ENCODE data around the gene ABLIM3. TPM values are rescaled to one million over a fixed set of nuclear protein-coding genes. Genes with fewer than 3 reads are reported as not detected.
"Not testable (repeated sequence)": the region's sequence is repeated elsewhere in the genome, so short reads cannot be mapped to it uniquely, and the experiment has no call there.

Gene ABLIM3
- total RNA-seq, 2 experiments from 2014 or later, result not detected

GRCh38 chr5:149172261-149172660, 31.0 kb downstream of the ABLIM3 start:
- H3K27ac Mint-ChIP-seq, result no peak overlapping the region
- no peak overlapping the region for H3K4me3 Mint-ChIP-seq
- H3K4me1 Mint-ChIP-seq, result no peaks in the 10 kb centered on the region
- H3K27me3 Mint-ChIP-seq, result peaks cover 5% of the 10 kb centered on the region
- no peak for DNase-seq
- CTCF ChIA-PET, result no interaction called here
- POLR2A ChIA-PET, result no interaction called here
- no peaks in the 10 kb centered on the region for H3K36me3 Mint-ChIP-seq (ENCODE audit: low read depth)
- H3K9me3 Mint-ChIP-seq, result no peaks in the 10 kb centered on the region

GRCh38 chr5:149172709-149173505, 31.6 kb downstream of the ABLIM3 start:
- Mint-ChIP-seq H3K9me3 (no peaks in the 10 kb centered on the region), H3K4me1 (no peaks in the 10 kb centered on the region), H3K36me3 (ENCODE audit: low read depth) (no peaks in the 10 kb centered on the region), H3K27ac (no peak overlapping the region), H3K27me3 (peaks cover 4% of the 10 kb centered on the region), H3K4me3 (no peak overlapping the region)
- CTCF ChIA-PET, result no interaction called here
- no peak for DNase-seq
- POLR2A ChIA-PET, result no interaction called here

GRCh38 chr5:149174847-149175234, 33.5 kb downstream of the ABLIM3 start:
- Mint-ChIP-seq H3K4me1 (no peaks in the 10 kb centered on the region), H3K4me3 (no peak overlapping the region), H3K27ac (no peak overlapping the region), H3K27me3 (peaks cover 7% of the 10 kb centered on the region), H3K9me3 (no peaks in the 10 kb centered on the region), H3K36me3 (ENCODE audit: low read depth) (no peaks in the 10 kb centered on the region)
- DNase-seq, result no peak
- POLR2A ChIA-PET, result no interaction called here
- CTCF ChIA-PET, result interaction anchor here (0.7 kb wide), 1 partner anchor 37 kb away, joined by 4 read pairs; no protein-coding TSS in a partner anchor

DNA sequence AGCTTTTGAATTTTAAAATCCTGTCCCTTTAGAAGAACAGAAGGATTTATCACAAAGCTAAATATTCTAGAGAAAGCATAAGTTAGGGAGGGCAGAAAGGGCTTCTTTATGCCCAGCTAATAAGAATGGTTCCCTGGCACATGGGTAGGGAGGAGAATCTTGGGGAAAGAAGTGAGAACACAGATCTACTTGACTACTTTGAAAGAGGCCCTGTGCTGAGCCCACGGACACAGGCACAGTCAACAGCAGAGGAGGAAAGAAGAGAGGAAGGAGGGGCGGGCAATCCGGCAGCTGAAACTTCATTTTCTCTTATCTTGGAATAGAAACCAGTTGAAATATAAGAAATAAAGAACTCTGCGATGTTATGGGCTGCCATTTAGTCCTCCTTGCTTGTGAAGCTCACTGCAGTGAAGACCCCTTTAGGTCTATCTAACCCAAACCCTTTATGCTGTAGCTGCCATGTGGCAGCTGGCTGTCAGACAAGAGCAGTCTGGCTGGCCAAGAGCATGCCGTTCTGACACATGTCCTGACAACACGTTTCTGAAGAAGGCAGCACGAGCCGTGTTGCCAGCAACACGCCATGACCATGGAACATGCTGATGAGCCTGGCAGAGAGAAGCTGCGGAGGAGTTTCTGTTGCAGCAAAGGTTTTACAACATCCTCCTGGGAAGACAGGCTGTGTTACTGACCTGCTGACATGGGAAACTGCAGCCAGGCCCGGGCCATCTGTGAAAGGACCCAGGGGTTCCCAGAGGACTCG, 34.2 kb downstream of the ABLIM3 start:
- no peaks in the 10 kb centered on the region for H3K9me3 Mint-ChIP-seq
- no peaks in the 10 kb centered on the region for H3K4me1 Mint-ChIP-seq
- H3K36me3 Mint-ChIP-seq (ENCODE audit: low read depth), result no peaks in the 10 kb centered on the region
- H3K27me3 Mint-ChIP-seq, result peaks cover 7% of the 10 kb centered on the region
- H3K4me3 Mint-ChIP-seq, result no peak overlapping the region
- ChIA-PET POLR2A (no interaction called here), CTCF (no interaction called here)
- no peak for DNase-seq
- no peak overlapping the region for H3K27ac Mint-ChIP-seq

DNA sequence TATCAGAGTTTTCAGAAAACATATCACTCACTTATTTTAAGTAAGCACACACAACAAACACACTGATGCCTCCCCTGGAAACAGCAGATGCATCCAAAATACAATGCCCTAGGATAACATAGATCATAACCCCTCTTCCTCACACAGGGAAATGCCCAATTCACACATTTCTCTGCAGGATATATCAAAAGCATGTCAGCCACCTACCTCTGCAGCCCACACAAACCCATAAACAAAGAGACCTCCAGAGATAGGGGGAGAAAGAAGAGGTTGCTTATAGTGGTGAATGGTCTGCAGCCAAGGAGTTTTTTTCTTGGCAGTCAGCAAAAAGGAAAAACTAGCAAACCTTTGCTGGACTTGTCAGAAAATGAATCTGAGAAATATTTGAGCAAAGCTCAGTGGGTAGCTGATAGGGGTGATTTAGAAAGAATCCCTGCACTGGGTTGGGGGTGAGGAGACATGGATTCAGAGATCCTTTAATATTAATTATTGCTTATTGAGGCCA, 36.1 kb downstream of the ABLIM3 start:
- POLR2A ChIA-PET, result no interaction called here
- DNase-seq, result no peak
- CTCF ChIA-PET, result no interaction called here
- H3K27ac Mint-ChIP-seq, result no peak overlapping the region
- H3K27me3 Mint-ChIP-seq, result peaks cover 17% of the 10 kb centered on the region
- no peak overlapping the region for H3K4me3 Mint-ChIP-seq
- H3K9me3 Mint-ChIP-seq, result no peaks in the 10 kb centered on the region
- no peaks in the 10 kb centered on the region for H3K36me3 Mint-ChIP-seq (ENCODE audit: low read depth)
- no peaks in the 10 kb centered on the region for H3K4me1 Mint-ChIP-seq

- H3K4me1 Mint-ChIP-seq, result no peaks in the 10 kb centered on the region
- no peaks in the 10 kb centered on the region for H3K9me3 Mint-ChIP-seq
- ChIA-PET POLR2A (no interaction called here), CTCF (no interaction called here)
- H3K27me3 Mint-ChIP-seq, result peaks cover 17% of the 10 kb centered on the region
- H3K27ac Mint-ChIP-seq, result no peak overlapping the region
- no peaks in the 10 kb centered on the region for H3K36me3 Mint-ChIP-seq (ENCODE audit: low read depth)
- no peak overlapping the region for H3K4me3 Mint-ChIP-seq
- no peak for DNase-seq
Observed at GRCh38 chr5:149177911-149178565, 36.7 kb downstream of the ABLIM3 start.

GRCh38 chr5:149181732-149182131, 40.4 kb downstream of the ABLIM3 start:
- Mint-ChIP-seq H3K9me3 (no peaks in the 10 kb centered on the region), H3K27ac (no peak overlapping the region), H3K27me3 (peaks cover 24% of the 10 kb centered on the region), H3K4me3 (no peak overlapping the region), H3K4me1 (no peaks in the 10 kb centered on the region), H3K36me3 (ENCODE audit: low read depth) (no peaks in the 10 kb centered on the region)
- ChIA-PET POLR2A (no interaction called here), CTCF (no interaction called here)
- no peak for DNase-seq

DNA sequence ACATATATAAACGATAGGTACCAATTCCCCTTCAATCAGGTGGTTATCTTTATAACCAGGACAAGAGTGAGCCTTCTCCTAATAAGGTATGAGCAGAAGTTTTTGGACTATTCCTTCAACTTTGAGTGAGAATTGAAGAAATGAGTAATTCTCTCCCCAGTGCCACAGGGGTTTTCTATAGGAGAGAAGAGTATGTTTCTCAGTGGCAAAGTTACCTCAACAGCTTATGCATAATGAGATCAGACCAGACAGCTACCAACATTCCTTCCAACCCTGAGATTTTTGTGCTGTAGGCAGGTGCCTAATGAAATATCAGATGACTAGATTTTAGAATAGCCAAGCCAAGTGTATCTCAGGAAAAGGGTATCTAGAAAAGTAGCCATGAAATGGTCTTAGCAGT, 40.9 kb downstream of the ABLIM3 start:
- Mint-ChIP-seq H3K27me3 (peaks cover 24% of the 10 kb centered on the region), H3K27ac (no peak overlapping the region), H3K4me1 (no peaks in the 10 kb centered on the region), H3K36me3 (ENCODE audit: low read depth) (no peaks in the 10 kb centered on the region), H3K4me3 (no peak overlapping the region), H3K9me3 (no peaks in the 10 kb centered on the region)
- CTCF ChIA-PET, result no interaction called here
- POLR2A ChIA-PET, result no interaction called here
- no peak for DNase-seq

- Mint-ChIP-seq H3K9me3 (no peaks in the 10 kb centered on the region), H3K4me3 (no peak overlapping the region), H3K4me1 (peaks cover 2% of the 10 kb centered on the region), H3K36me3 (ENCODE audit: low read depth) (no peaks in the 10 kb centered on the region), H3K27ac (no peak overlapping the region), H3K27me3 (peaks cover 22% of the 10 kb centered on the region)
- ChIA-PET POLR2A (no interaction called here), CTCF (no interaction called here)
- DNase-seq, result no peak
Observed at GRCh38 chr5:149185067-149185466, 43.8 kb downstream of the ABLIM3 start.

- Mint-ChIP-seq H3K4me1 (peaks cover 2% of the 10 kb centered on the region), H3K27me3 (peaks cover 17% of the 10 kb centered on the region), H3K27ac (no peak overlapping the region), H3K9me3 (no peaks in the 10 kb centered on the region), H3K4me3 (no peak overlapping the region), H3K36me3 (ENCODE audit: low read depth) (no peaks in the 10 kb centered on the region)
- POLR2A ChIA-PET, result no interaction called here
- CTCF ChIA-PET, result interaction anchor here (1.1 kb wide), 1 partner anchor 107 kb away, joined by 3 read pairs; no protein-coding TSS in a partner anchor
- DNase-seq, result no peak
Observed at GRCh38 chr5:149186506-149186905, 45.2 kb downstream of the ABLIM3 start.

- H3K27me3 Mint-ChIP-seq, result peaks cover 13% of the 10 kb centered on the region
- DNase-seq; POLR2A ChIA-PET; H3K27ac Mint-ChIP-seq; H3K4me1 Mint-ChIP-seq; H3K36me3 Mint-ChIP-seq (ENCODE audit: low read depth); H3K4me3 Mint-ChIP-seq; H3K9me3 Mint-ChIP-seq; CTCF ChIA-PET: not testable (repeated sequence)
Observed at GRCh38 chr5:149187617-149188016, 46.3 kb downstream of the ABLIM3 start.

GRCh38 chr5:149188383-149188782, 47.1 kb downstream of the ABLIM3 start:
- H3K27ac Mint-ChIP-seq, result no peak overlapping the region
- CTCF ChIA-PET, result no interaction called here
- DNase-seq, result no peak
- H3K4me3 Mint-ChIP-seq, result no peak overlapping the region
- peaks cover 17% of the 10 kb centered on the region for H3K27me3 Mint-ChIP-seq
- no peaks in the 10 kb centered on the region for H3K9me3 Mint-ChIP-seq
- peaks cover 2% of the 10 kb centered on the region for H3K4me1 Mint-ChIP-seq
- no peaks in the 10 kb centered on the region for H3K36me3 Mint-ChIP-seq (ENCODE audit: low read depth)
- POLR2A ChIA-PET, result no interaction called here

DNA sequence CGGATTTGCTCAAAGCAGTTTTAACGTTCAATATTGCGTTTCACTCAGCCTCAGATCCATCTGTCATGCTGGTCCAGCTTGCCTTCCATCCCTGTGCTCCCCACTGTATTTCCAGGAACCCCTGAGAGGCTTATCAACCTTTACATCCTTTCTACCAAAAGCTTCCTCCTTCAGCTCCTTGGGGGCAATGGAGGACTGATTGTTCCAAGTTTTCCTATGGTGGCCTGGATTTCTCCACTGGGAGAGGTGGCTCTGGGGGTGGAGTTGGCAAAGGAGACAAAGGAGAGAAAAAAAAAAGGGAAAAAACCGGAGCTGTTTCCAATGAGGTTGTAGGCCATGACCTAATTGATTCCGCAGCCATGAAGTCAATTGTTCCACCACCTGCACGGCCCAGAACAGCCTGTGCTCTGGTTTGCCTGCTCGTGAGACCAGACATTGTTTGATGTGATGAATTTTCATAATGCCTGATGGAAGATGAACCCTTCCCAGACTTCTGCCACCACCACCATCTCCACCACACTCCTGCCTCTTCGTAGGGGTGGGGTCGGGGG, 54.1 kb downstream of the ABLIM3 start:
- CTCF ChIA-PET, result no interaction called here
- no peak overlapping the region for H3K4me3 Mint-ChIP-seq
- H3K4me1 Mint-ChIP-seq, result no peaks in the 10 kb centered on the region
- POLR2A ChIA-PET, result no interaction called here
- no peak overlapping the region for H3K27ac Mint-ChIP-seq
- peaks cover 8% of the 10 kb centered on the region for H3K27me3 Mint-ChIP-seq
- H3K36me3 Mint-ChIP-seq (ENCODE audit: low read depth), result no peaks in the 10 kb centered on the region
- no peak for DNase-seq
- H3K9me3 Mint-ChIP-seq, result no peaks in the 10 kb centered on the region

Data from activated CD4-positive, alpha-beta T cell treated with anti-CD3 and anti-CD28 coated beads, Interleukin-2, amount 10 ng/mL, durations not matched to agents 7 days and 5 days (primary cell).